GM15510 (cell line): ENCODE results near the gene XAGE2.

Experiments used
- POLR2A ChIP-seq: IDR thresholded peaks from 3 replicates; pipeline ENCODE4 v1.6.1; 2011; ENCODE audit warnings: borderline replicate concordance; ENCODE audit not compliant: insufficient read length; ENCODE audit errors: extremely low read depth

Gene XAGE2, protein sequence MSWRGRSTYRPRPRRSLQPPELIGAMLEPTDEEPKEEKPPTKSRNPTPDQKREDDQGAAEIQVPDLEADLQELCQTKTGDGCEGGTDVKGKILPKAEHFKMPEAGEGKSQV

GRCh38 chrX:52368368-52369055, at the start of gene XAGE2:
XAGE2 (plus strand) TSS chrX:52369021; CDS start chrX:52370015, 994 bp downstream.
- TF ChIP-seq POLR2A = no peak

DNA sequence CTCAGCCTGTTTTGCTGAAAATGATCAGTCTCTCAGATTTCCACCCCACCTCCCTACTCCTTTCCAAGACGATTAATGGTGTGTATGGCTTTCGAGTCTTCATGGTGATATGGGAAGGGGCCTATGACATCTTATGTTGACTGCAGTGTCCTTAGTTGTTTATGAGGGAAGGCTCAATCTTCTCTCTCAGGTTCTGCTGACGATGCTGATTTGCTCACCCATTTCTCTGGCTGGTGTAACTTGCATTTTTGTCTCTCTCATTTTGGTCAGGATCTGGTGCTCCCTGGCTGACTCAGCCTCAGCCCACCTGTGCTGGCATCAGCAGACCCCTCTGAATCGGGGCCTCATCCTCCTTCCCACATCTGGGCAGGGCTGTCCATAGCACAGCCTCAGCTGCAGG, 31.4 kb upstream of the XAGE2 start:
- TF ChIP-seq POLR2A = no peak

DNA sequence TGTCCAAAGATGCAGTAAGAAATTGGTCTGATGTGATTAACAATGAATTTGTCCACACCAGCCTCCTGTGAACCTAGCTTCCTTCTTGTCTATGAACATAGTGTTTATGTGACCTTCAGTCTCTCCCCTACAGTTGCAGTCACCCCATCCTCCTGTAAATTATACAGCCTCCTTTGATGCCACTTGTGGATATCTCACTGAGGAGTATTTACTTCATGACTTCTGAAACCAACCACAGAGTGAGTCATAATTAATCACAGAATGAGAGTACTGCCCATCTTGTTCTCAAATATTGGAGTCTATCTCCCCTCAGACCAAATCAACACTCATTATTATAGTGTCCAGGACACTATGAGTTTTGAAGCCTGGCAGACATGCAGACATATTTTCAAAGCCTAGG, 27.3 kb upstream of the XAGE2 start:
- no peak for TF ChIP-seq POLR2A

- TF ChIP-seq POLR2A = no peak
These were observed 22.4 kb upstream of the XAGE2 start for GRCh38 chrX:52346174-52347165.

GRCh38 chrX:52349681-52350080, 19.1 kb upstream of the XAGE2 start:
- TF ChIP-seq POLR2A = no peak

- TF ChIP-seq POLR2A = no peak
These were observed 16.3 kb upstream of the XAGE2 start for GRCh38 chrX:52352551-52352950.

GRCh38 chrX:52353838-52354237, 15.0 kb upstream of the XAGE2 start:
- TF ChIP-seq POLR2A = no peak

DNA sequence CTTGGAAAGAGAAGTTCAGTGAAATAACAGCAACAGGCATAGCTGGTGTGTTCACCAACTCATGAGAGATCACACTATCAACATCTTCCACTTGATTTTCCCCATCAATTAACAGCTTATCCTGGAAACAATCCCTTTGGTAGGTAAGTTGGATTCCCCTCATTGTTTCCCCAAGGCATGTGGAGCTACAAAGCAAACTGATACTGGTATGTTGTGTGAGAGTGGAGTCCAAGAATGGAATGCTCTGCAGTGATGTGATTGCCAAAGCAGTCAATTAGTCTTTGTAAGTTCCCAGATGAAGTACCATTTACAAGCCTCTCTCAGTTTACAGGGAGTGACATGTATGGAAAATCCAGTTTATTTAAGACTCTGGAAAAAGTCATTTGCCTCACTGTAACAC, 13.7 kb upstream of the XAGE2 start:
- no peak for TF ChIP-seq POLR2A

DNA sequence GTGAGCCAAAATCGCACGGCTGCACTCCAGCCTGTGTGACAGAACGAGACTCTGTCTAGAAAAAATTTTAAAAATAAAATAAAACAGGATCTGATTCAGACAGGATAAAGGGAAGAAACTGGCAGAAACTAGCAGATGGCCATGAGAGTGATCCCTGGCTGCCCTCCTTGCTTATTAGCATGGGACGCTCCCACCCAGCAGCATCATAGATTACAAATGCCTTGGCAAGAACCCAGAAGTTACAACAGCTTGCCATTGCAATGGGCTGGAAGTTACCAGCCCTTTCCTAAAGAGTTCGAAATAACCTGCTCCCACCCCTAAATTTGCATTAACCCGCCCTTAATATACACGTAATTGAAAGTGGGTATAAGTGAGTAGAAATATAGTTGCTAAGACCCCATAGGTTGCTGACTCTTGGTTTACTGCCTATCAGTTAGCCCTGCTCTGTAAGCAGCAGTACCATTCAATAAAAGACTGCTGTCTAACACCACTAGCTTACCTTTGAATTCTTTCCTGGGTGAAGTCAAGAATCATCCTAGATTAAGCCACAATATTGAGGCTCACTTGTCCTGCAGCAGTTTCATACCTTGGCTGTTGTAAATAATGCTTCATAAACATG, 9.1 kb upstream of the XAGE2 start:
- no peak for TF ChIP-seq POLR2A

GRCh38 chrX:52361941-52362340, 6.9 kb upstream of the XAGE2 start:
- no peak for TF ChIP-seq POLR2A

DNA sequence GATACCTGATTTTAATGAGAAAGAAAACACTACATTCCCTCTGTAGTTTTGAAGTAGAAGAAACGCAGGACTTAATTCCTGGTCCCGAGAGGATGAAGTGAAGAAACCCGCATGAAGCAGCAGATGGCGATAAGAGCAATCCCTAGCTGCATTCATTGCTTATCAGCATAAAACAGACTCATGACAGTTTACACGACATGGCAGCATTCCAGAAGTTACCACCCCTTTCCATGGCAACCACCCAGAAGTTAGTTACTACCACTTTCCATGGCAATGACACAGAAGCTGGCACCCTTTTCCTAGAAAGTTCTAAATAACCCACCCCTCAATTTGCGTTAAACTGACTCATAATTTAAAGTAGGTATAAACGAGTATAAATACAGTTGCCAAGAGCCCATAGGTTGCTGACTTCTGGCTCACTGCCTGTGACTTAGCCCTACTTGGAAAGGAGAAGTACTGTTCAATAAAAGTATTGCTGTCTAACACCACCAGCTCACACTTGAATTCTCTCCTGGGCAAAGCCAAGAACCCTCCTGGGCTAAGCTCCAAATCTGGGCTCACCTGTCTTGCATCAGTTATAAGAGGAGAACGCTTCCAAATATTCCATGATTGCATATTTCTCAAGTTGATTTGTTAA, 5.5 kb upstream of the XAGE2 start:
- no peak for TF ChIP-seq POLR2A

- TF ChIP-seq POLR2A = no peak
These were observed 10.0 kb downstream of the XAGE2 start for GRCh38 chrX:52378870-52379269.

GRCh38 chrX:52380993-52381392, 12.2 kb downstream of the XAGE2 start:
- no peak for TF ChIP-seq POLR2A
